ENCODE measurements around the gene SLC13A4. TPM values are rescaled to one million over a fixed set of nuclear protein-coding genes. Genes with fewer than 3 reads are reported as not detected.

The SLC13A4 gene
- total and polyA plus RNA-seq, 2 donors (not counting 3 experiments of a cell fraction or from before 2014, with no cell fraction given) = not detected

DNA sequence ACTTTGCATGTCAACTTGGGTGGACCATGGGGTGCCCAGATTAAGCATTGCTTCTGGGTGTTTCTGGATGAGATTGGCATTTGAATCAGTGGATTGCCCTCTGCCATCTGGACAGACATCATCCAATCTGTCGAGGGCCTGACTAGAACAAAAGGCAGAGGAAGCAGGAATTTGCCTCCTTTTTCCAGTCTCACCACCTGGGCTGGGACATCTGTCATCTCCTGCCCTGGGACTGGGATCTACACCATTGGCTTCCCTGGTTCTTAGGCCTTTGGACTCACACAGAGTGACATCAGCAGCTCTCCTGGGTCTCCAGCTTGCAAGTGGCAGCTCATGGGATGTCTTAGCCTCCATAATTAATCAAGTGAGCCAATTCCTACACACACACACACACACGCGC lies 10.3 kb downstream of the SLC13A4 start:
- no peak overlapping the region for H3K9ac ChIP-seq (replicated peaks; ENCODE audit: extremely low read depth, insufficient read depth, low read length)
- no peaks in the 10 kb centered on the region for H3K79me2 ChIP-seq (ENCODE audit: control insufficient read depth, insufficient read depth, low read length)
- no peak overlapping the region for H3K27ac ChIP-seq (ENCODE audit: insufficient read depth, low read depth, low read length)
- intact Hi-C loops (cut with micrococcal nuclease) (no loop called here), dilution Hi-C loops (cut with MboI; ENCODE audit: extremely low pct_ligation_motif_present, low sequenced_read_pairs) (no loop called here)
- CTCF ChIA-PET = interaction anchor here (1.5 kb wide), 1 partner anchor 13 kb away, joined by 4 read pairs; no protein-coding TSS in a partner anchor
- peaks cover 8% of the 10 kb centered on the region for H3K4me1 ChIP-seq (ENCODE audit: control insufficient read depth, extremely low read depth, insufficient read depth, low read length)
- DNase-seq (ENCODE audit: low read depth, low spot score) (no peak), FAIRE-seq (no peak)
- H3K4me3 ChIP-seq (replicated peaks in 1 of 3; ENCODE audit: insufficient read depth in 1 of 3, low read depth in 1 of 3, low read length in 3 of 3) = no peak overlapping the region
- H3K27me3 ChIP-seq (ENCODE audit: control insufficient read depth in 2 of 2, insufficient read depth in 2 of 2, low read length in 2 of 2) = no peaks in the 10 kb centered on the region
- H3K9me1 ChIP-seq (replicated peaks; ENCODE audit: control insufficient read depth, extremely low read depth, insufficient read depth, low read length) = no peaks in the 10 kb centered on the region
- H4K20me1 ChIP-seq (replicated peaks; ENCODE audit: control insufficient read depth, extremely low read depth, insufficient read depth, low read length) = no peaks in the 10 kb centered on the region
- H3K4me2 ChIP-seq (ENCODE audit: insufficient read depth, low read length) = no peak overlapping the region
- BruUV-seq (replicated peaks) = no TSS peak
- POLR2A ChIA-PET = no interaction called here
- TF ChIP-seq, protein P1, sequence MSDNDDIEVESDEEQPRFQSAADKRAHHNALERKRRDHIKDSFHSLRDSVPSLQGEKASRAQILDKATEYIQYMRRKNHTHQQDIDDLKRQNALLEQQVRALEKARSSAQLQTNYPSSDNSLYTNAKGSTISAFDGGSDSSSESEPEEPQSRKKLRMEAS (IDR thresholded peaks at IDR 0.05; ENCODE audit: insufficient read depth, insufficient read length) = no peak
- TF ChIP-seq EZH2 (IDR thresholded peaks at IDR 0.05; ENCODE audit: borderline replicate concordance, low read depth, low read length, severe bottlenecking) = no peak
- no peak for TF ChIP-seq POLR2AphosphoS5 (IDR thresholded peaks at IDR 0.05; ENCODE audit: insufficient read depth, low read depth, low read length)
- TF ChIP-seq MYC (IDR thresholded peaks at IDR 0.05; ENCODE audit: low read depth, low read length) = no peak
- TF ChIP-seq, protein P2, sequence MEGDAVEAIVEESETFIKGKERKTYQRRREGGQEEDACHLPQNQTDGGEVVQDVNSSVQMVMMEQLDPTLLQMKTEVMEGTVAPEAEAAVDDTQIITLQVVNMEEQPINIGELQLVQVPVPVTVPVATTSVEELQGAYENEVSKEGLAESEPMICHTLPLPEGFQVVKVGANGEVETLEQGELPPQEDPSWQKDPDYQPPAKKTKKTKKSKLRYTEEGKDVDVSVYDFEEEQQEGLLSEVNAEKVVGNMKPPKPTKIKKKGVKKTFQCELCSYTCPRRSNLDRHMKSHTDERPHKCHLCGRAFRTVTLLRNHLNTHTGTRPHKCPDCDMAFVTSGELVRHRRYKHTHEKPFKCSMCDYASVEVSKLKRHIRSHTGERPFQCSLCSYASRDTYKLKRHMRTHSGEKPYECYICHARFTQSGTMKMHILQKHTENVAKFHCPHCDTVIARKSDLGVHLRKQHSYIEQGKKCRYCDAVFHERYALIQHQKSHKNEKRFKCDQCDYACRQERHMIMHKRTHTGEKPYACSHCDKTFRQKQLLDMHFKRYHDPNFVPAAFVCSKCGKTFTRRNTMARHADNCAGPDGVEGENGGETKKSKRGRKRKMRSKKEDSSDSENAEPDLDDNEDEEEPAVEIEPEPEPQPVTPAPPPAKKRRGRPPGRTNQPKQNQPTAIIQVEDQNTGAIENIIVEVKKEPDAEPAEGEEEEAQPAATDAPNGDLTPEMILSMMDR (IDR thresholded peaks at IDR 0.05; ENCODE audit: extremely low read depth in 1 of 2, insufficient read depth in 1 of 2, low read depth in 1 of 2, low read length in 2 of 2) = no peak
- TF ChIP-seq GATA2 (IDR thresholded peaks at IDR 0.05; ENCODE audit: insufficient read depth, insufficient read length, low read depth, low read length) = no peak
- no peaks in the 10 kb centered on the region for H3K36me3 ChIP-seq (ENCODE audit: control insufficient read depth in 2 of 2, extremely low read depth in 1 of 2, insufficient read depth in 2 of 2, low read length in 2 of 2)
- H3K9me3 ChIP-seq (replicated peaks; ENCODE audit: control insufficient read depth, insufficient read depth, low read length) = no peaks in the 10 kb centered on the region
- no peak overlapping the region for H2AFZ ChIP-seq (ENCODE audit: low read depth, low read length)
